ENCODE data around the gene NAA80.

DNA sequence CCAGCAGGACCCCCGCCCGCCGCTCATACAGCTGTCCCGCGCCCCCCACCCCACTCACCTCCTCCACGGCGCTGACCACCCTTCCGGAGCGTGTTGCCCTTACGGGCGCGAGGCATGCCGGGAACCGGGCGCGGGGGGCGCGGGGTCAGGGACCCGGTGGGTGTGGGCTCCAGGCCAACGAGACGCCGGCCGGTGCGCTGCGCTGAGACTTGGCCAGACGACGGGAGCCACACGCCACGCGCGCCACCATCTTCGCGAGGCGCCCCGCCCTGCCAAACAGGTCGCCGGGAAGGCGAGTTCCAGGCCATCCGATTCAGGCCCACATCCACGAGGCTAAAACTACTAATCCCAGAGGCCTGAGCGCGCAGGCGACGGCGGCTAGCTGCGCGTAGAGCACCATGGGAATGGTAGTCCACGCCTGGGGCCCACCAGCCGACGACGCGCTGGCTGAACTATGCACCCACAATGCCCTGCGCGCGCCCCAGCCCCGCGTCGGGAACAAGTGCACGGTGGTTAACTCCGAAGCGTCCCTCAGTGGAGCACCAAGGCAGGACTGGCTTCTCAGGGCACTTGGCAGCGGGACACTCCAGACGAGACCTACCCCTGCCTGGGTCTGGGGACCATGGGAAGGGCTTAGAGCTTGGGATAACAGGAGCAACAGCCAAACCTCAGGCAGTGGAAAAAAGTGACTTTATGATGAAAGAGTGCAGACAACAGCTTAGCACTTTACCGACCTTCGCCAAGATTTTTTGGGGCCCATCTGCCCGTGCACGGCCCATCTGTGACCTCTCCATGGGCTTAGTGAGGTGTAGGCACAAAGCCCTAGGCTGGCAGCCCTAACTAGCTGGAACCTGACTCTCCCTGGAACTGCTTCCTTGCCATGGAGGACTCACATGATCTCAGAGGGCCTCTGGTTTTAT, 6.8 kb downstream of the NAA80 start, which contains the start of gene IFRD2:
- TF ChIP-seq SIN3A (IDR thresholded peaks at IDR 0.05; ENCODE audit: borderline replicate concordance, low read depth, low read length) (peak; percentile 85; the same call in 1 of the 2 replicates), REST (IDR thresholded peaks at IDR 0.05; ENCODE audit: low read depth, low read length) (no peak), SMC3 (IDR thresholded peaks at IDR 0.05; ENCODE audit: low read depth, low read length) (no peak), MAX (IDR thresholded peaks at IDR 0.05; ENCODE audit: low read depth) (peak; percentile 91), FOXJ3 (CRISPR knock-in tag; IDR thresholded peaks at IDR 0.05) (no peak), EZH2phosphoT487 (IDR thresholded peaks at IDR 0.05; ENCODE audit: borderline replicate concordance, low read depth) (no peak), RFX5 (IDR thresholded peaks at IDR 0.05; ENCODE audit: low read length) (no peak), POLR2AphosphoS5 (IDR thresholded peaks at IDR 0.05; ENCODE audit: low read depth, low read length) (peak; percentile 86)
- TF ChIP-seq, protein P1, sequence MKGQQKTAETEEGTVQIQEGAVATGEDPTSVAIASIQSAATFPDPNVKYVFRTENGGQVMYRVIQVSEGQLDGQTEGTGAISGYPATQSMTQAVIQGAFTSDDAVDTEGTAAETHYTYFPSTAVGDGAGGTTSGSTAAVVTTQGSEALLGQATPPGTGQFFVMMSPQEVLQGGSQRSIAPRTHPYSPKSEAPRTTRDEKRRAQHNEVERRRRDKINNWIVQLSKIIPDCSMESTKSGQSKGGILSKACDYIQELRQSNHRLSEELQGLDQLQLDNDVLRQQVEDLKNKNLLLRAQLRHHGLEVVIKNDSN (IDR thresholded peaks at IDR 0.05; ENCODE audit: borderline replicate concordance, low read depth), result no peak
- TF ChIP-seq, protein P2, sequence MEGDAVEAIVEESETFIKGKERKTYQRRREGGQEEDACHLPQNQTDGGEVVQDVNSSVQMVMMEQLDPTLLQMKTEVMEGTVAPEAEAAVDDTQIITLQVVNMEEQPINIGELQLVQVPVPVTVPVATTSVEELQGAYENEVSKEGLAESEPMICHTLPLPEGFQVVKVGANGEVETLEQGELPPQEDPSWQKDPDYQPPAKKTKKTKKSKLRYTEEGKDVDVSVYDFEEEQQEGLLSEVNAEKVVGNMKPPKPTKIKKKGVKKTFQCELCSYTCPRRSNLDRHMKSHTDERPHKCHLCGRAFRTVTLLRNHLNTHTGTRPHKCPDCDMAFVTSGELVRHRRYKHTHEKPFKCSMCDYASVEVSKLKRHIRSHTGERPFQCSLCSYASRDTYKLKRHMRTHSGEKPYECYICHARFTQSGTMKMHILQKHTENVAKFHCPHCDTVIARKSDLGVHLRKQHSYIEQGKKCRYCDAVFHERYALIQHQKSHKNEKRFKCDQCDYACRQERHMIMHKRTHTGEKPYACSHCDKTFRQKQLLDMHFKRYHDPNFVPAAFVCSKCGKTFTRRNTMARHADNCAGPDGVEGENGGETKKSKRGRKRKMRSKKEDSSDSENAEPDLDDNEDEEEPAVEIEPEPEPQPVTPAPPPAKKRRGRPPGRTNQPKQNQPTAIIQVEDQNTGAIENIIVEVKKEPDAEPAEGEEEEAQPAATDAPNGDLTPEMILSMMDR (IDR thresholded peaks at IDR 0.05), result no peak

Data from SK-N-SH (cell line).